ENCODE data around the gene PRR14.
"Not testable (repeated sequence)": the region's sequence is repeated elsewhere in the genome, so short reads cannot be mapped to it uniquely, and the experiment has no call there.

The PRR14 gene

GRCh38 chr16:30692396-30693064 lies 41.8 kb downstream of the PRR14 start:
- DNase-seq (ENCODE audit: low spot score), result no peak

- DNase-seq (ENCODE audit: low spot score), result no peak
Measured at GRCh38 chr16:30694926-30695693, 44.4 kb downstream of the PRR14 start.

GRCh38 chr16:30696646-30697045 lies 45.9 kb downstream of the PRR14 start:
- not testable (repeated sequence) for DNase-seq (ENCODE audit: low spot score)

- DNase-seq (ENCODE audit: low spot score), result no peak
Measured at GRCh38 chr16:30697264-30698138, 46.7 kb downstream of the PRR14 start.

- peak; percentile 100 for DNase-seq (ENCODE audit: low spot score)
Measured at GRCh38 chr16:30698139-30698815, 47.5 kb downstream of the PRR14 start.

GRCh38 chr16:30698816-30699614 lies 48.3 kb downstream of the PRR14 start, which contains the start of gene SRCAP:
Gene SRCAP, plus strand, starts transcription at chr16:30699171. Its CDS starts 1,654 bp downstream, at chr16:30700825.
- peak; percentile 91 for DNase-seq (ENCODE audit: low spot score)

- DNase-seq (ENCODE audit: low spot score), result no peak
Measured at GRCh38 chr16:30699615-30700099, 48.9 kb downstream of the PRR14 start.

- no peak for DNase-seq (ENCODE audit: low spot score)
Measured at GRCh38 chr16:30700491-30700890, 49.7 kb downstream of the PRR14 start.

GRCh38 chr16:30700971-30701370 lies 50.2 kb downstream of the PRR14 start:
- no peak for DNase-seq (ENCODE audit: low spot score)

GRCh38 chr16:30703071-30703470 lies 52.3 kb downstream of the PRR14 start:
- DNase-seq (ENCODE audit: low spot score), result not testable (repeated sequence)

GRCh38 chr16:30703971-30704370 lies 53.2 kb downstream of the PRR14 start:
- DNase-seq (ENCODE audit: low spot score), result no peak
